NCI-H446 treated with DMSO at 0.1 percent for 48 hours (cell line): Measurements from ENCODE around the gene CDC42SE2.

Source experiments
- DNase-seq: peaks from one replicate; lab custom pipeline; 2025; lab: John Stamatoyannopoulos, UW

CDC42SE2 gene

DNA sequence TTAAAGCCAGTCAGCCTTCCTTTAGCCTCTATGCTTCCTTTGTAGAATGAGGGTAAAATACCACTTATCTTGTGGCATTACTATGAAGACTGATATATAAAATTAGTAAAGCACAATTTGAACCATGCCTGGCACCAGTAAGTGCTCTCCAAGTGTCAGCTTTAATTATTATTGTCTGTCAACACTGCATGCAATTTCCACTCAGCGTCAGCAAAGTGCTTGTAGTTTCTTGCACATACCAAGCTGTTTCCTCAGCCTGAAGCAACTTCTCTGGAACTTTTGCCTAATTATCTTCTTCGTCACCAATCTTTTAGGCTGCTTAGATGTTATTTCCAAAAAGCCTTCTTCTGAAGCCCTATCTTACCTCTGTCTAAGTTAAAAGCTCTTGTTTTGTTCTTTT is 177.3 kb downstream of the CDC42SE2 start:
- DNase-seq: no peak
